Peyer's patch (tissue), 4 donors: Measurements from ENCODE around the gene TCF4. TPM values are rescaled to one million over a fixed set of nuclear protein-coding genes. Genes with fewer than 3 reads are reported as not detected.

Experiments
- DNase-seq, 3 donors: peaks; one replicate each; pipeline ENCODE4 v3.0.0-alpha.2; 2017 to 2019
- H3K27ac ChIP-seq, 4 donors: fragments of 200-600 bp; sonication (generic); one replicate each; pipeline ENCODE4 v1.5.1; 2016 to 2019
- H3K27me3 ChIP-seq, 2 donors: fragments of 200-600 bp; sonication (generic); one replicate each; pipeline ENCODE4 v1.5.1; 2019
- H3K36me3 ChIP-seq, 3 donors: fragments of 200-600 bp; sonication (generic); one replicate each; pipeline ENCODE4 v1.5.1; 2016 to 2019
- H3K4me1 ChIP-seq, 4 donors: fragments of 200-600 bp; sonication (generic); one replicate each; pipeline ENCODE4 v1.5.1; 2016 to 2019
- H3K4me3 ChIP-seq, 4 donors: fragments of 200-600 bp; sonication (generic); 1 replicate in 3 of 4; 2 replicates in 1 of 4; pipeline ENCODE4 v1.5.1; 2016 to 2019; ENCODE audit warnings: mild to moderate bottlenecking in 1 of 4
- H3K9me3 ChIP-seq, 4 donors: fragments of 200-600 bp; sonication (generic); one replicate each; pipeline ENCODE4 v1.5.1; 2016 to 2019; ENCODE audit warnings: mild to moderate bottlenecking in 1 of 4
- POLR2A ChIP-seq, 2 donors: fragments of 450-650 bp; IDR thresholded peaks; one replicate each; pipeline ENCODE4 v1.5.1; 2017; ENCODE audit warnings: antibody characterized with exemption in 2 of 2, mild to moderate bottlenecking in 2 of 2, moderate library complexity in 2 of 2
- total RNA-seq, 4 donors: library from RNA; depleted of rRNA; stranded (reverse); fragments of >200 nt; gene quantifications; one replicate each; pipeline ENCODE4 v1.1.0, GENCODE V29; 2016
- TF ChIP-seq, protein P1 (sequence below), 6 experiments: fragments of 450-650 bp in 4 of 6; fragments of 200-600 bp in 2 of 6; sonication (generic) in 1 of 6; IDR thresholded peaks; one replicate each; pipeline ENCODE4 v1.5.1; 2017 to 2019; ENCODE audit warnings: antibody characterized with exemption in 6 of 6, mild to moderate bottlenecking in 3 of 6, moderate library complexity in 1 of 6

TCF4 gene
- total RNA-seq, 4 donors from 2014 or later, result 11.9 to 190 (median 33.8) TPM

DNA sequence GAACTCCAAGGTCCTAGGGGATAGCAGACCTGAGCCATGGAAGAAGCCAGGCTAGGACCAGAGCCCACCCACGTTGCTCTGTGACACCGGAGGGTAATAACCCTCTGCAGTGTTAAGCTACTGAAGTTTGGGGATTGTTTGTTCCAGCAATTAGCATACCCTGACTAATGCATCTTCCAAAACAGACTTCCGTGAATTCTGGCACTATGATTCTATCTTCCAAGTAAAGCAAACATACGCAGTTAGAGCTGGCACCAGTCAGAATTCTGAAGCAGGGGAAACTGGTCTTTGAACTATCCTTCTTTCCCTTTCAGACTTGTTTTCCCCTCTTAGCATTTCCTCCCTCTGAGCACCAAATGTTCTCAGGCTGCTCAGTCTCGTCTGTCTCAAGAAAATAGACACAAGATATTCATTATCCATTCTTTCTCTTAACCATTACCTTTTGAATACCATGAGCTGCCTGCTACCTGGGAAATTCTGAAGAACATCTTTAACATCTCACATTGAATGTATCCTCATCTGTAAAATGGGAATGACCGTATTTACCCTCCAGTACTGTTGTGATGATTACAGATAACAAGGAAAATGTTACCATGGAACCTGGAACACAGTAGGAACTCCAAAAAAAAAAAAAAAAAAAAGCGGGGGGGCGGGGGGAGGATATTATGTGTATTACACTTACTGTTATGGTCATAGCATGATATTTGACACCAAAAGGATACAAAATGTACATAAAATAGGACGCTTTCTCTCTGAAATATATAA, 108.2 kb downstream of the TCF4 start:
- Histone ChIP-seq H3K27ac (peak overlapping the region in 2 of 4 donors; percentile 7 to 73), H3K27me3 (no peaks in the 10 kb centered on the region), H3K36me3 (no peaks in the 10 kb centered on the region), H3K4me3 (no peak overlapping the region), H3K9me3 (no peaks in the 10 kb centered on the region), H3K4me1 (no peaks in the 10 kb centered on the region)
- DNase-seq, result no peak
- TF ChIP-seq POLR2A (IDR thresholded peaks at IDR 0.05), result no peak
- TF ChIP-seq, protein P1, sequence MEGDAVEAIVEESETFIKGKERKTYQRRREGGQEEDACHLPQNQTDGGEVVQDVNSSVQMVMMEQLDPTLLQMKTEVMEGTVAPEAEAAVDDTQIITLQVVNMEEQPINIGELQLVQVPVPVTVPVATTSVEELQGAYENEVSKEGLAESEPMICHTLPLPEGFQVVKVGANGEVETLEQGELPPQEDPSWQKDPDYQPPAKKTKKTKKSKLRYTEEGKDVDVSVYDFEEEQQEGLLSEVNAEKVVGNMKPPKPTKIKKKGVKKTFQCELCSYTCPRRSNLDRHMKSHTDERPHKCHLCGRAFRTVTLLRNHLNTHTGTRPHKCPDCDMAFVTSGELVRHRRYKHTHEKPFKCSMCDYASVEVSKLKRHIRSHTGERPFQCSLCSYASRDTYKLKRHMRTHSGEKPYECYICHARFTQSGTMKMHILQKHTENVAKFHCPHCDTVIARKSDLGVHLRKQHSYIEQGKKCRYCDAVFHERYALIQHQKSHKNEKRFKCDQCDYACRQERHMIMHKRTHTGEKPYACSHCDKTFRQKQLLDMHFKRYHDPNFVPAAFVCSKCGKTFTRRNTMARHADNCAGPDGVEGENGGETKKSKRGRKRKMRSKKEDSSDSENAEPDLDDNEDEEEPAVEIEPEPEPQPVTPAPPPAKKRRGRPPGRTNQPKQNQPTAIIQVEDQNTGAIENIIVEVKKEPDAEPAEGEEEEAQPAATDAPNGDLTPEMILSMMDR (IDR thresholded peaks at IDR 0.05), result no peak

DNA sequence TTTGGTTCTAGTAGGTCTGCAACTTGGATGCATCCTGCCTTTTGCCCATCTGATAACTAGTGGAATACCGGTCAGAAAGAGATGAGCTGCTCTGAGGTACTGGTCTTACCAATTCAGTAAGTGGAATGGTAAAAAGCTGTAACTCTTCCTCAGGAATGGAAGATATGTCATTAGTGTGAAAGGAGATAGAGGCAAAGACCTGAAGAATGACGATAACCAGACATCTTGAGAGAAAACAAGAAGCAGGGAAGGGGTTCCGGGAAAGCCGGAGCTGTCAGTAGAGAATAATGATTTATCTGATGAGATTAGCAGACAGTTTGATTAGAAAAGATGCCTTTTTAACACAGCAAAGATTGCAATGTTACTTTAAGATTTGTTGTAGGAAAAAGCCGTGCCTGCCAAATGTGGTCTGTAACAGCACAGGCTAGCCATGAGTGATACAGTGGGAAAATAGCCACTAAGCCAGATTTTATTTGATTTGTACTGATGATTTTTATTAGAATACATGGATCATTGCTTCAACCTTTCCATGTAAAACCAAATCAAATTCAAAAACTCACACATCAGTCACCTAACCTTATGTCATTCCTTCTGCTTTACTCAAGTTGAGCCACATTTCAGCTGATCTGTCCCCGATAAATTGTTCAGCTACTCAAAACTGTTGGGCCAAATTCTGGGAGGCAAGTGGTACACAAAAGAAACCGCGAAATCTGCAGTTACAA, 110.0 kb downstream of the TCF4 start:
- no peak for TF ChIP-seq POLR2A (IDR thresholded peaks at IDR 0.05)
- TF ChIP-seq, protein P1 (IDR thresholded peaks at IDR 0.05), result no peak
- Histone ChIP-seq H3K27me3 (no peaks in the 10 kb centered on the region), H3K36me3 (no peaks in the 10 kb centered on the region), H3K4me3 (peak overlapping the region; percentile 25 to 41 (median 39)), H3K27ac (peak overlapping the region; percentile 38 to 73 (median 52)), H3K4me1 (no peaks in the 10 kb centered on the region), H3K9me3 (no peaks in the 10 kb centered on the region)
- DNase-seq, result no peak

DNA sequence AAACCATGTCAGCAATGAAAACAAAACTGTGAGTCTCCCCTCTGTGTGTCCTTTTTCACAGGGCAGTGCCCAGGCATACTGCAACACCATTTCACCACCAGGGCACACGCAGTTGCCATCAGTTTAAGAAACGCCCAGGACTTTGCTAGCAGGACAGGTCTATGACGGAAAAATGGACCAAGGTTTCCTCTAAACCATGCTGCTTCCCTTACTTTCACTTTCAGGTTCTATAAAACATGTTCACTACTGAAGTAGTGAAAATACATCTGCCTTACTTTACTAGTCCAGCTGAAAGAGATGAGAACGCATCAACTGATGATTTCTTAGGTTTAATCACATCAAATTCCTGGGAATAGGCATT, 110.5 kb downstream of the TCF4 start:
- Histone ChIP-seq H3K36me3 (no peaks in the 10 kb centered on the region), H3K27me3 (no peaks in the 10 kb centered on the region), H3K4me1 (no peaks in the 10 kb centered on the region), H3K4me3 (peak overlapping the region; percentile 25 to 41 (median 39)), H3K9me3 (no peaks in the 10 kb centered on the region), H3K27ac (peak overlapping the region; percentile 38 to 73 (median 52))
- DNase-seq, result no peak
- TF ChIP-seq, protein P1 (IDR thresholded peaks at IDR 0.05), result peak in 2 of 6 experiments; percentile 10 to 21
- TF ChIP-seq POLR2A (IDR thresholded peaks at IDR 0.05), result no peak

DNA sequence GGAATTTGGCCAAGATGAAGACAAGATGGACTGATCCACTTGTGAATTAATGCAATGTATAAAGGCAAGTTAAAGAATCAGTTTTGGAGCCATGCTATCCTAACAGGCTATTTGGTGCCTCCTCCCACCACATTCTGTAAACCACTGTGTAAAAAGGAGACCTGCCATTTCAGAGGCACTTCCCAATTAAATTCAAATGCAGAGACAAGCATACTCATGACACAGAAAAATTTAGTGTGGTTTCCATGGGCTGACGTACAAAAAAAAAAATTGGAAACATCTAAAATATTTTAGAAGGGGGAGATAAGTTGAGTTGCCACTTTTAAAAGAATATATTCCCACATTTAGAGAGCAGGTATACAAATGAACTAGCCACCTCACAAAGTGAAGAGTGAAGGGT, 112.1 kb downstream of the TCF4 start:
- Histone ChIP-seq H3K4me1 (no peaks in the 10 kb centered on the region), H3K4me3 (no peak overlapping the region), H3K36me3 (no peaks in the 10 kb centered on the region), H3K9me3 (no peaks in the 10 kb centered on the region), H3K27me3 (no peaks in the 10 kb centered on the region), H3K27ac (no peak overlapping the region)
- TF ChIP-seq POLR2A (IDR thresholded peaks at IDR 0.05), result no peak
- TF ChIP-seq, protein P1 (IDR thresholded peaks at IDR 0.05), result no peak
- DNase-seq, result no peak

DNA sequence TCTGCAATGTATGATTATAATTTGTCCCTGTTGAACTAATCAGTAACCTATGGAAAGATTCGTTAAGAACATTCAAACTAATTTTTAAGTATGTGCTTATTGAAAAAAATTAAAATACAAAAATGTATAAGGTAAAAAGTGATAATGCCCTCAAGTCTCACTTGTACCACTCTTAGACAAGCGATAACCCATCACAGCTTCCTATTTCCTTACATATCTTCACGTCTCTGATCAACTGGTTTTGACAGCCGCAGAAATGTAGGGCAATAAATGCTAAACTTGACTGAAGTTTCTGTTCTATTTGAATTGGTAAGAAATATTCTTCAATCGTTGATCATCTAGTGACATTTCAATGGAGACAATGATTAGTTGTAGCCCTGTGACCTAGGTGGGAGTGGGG, 112.5 kb downstream of the TCF4 start:
- Histone ChIP-seq H3K4me1 (no peaks in the 10 kb centered on the region), H3K4me3 (no peak overlapping the region)
- TF ChIP-seq POLR2A (IDR thresholded peaks at IDR 0.05), result no peak
- TF ChIP-seq, protein P1 (IDR thresholded peaks at IDR 0.05), result no peak

More for the DNA sequence above, 112.5 kb downstream of the TCF4 start:
- Histone ChIP-seq H3K27me3 (no peaks in the 10 kb centered on the region), H3K27ac (no peak overlapping the region), H3K36me3 (no peaks in the 10 kb centered on the region), H3K9me3 (no peaks in the 10 kb centered on the region)
- DNase-seq, result no peak
